ENCODE results near the gene TBL1XR1.
A peak's percentile ranks its signal among the peaks of the same experiment; 100 is the strongest.

The TBL1XR1 gene

DNA sequence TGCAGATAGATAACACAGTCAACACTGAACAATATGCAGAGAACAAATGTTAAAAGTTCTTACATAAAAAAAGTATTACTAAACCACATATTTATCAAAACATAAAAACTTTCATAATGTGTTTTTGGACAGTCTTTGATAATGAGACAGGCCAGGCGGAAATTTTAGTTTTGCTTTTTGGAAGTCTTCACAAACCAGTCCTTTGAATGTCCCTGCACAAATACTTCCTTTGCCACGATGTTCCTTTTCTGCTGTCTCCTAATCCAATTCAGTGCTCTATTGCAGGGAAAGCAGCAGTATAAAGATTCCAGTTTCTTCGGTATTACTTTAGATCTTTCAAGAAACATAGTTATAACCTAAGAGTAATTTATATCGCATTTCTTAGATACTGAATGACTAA, 135.9 kb downstream of the TBL1XR1 start:
- no peak for DNase-seq (ENCODE audit: low spot score)

DNA sequence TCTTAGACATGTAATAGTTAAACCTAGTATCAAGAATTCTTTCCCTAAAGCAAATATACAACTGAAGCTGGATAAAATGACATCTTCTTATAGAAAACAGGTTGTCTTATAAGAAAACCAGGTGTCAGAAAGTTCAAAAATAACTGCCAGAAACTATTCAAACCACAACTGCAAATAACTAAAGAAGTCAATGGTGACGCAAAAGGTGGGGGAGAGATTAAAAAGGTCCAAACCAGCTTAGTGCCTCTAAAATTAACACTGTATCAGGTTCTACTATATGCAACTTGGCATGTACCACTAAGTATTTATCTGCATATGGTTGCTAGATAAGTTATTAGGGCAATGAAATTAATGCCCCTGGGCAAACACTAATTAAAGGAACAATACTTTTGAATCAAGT, 136.8 kb downstream of the TBL1XR1 start:
- no peak for DNase-seq (ENCODE audit: low spot score)

DNA sequence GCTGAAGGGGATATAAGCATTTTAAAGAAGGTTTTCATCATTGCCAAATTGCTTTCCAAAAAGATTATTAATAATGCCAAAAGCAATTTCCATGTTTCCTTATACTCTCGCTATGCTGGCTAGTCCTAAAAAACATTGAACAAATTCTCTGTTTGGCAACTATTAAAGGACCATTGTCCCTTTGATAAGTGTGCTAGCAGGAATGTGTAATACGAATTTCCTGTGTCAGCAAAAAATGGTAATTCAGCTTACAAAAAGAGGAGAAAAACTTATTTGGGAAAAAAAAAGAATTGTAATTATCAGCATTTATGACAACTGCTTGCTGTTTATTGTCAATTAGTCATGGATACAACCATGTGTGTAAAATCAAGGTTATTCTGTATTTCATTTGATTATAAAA, 138.6 kb downstream of the TBL1XR1 start:
- DNase-seq (ENCODE audit: low spot score), result no peak

DNA sequence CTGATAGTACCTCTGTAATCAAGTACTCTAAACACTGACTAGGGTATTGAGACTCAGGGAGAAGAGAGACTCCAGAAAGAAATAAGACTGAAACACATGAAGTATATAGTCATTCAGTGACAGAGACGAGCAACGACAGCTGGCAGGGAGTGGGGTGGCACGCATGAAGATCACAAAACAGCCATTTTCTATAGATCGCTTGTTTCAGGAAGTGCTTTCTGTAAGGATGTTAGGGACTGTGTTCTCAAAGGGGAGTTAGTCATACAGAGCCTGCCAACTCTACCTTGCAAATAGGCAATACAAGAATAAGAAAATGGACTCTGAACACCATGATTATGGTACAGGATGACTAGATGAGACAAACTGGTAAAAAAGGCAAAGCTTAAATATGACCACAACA, 139.5 kb downstream of the TBL1XR1 start:
- no peak for DNase-seq (ENCODE audit: low spot score)

DNA sequence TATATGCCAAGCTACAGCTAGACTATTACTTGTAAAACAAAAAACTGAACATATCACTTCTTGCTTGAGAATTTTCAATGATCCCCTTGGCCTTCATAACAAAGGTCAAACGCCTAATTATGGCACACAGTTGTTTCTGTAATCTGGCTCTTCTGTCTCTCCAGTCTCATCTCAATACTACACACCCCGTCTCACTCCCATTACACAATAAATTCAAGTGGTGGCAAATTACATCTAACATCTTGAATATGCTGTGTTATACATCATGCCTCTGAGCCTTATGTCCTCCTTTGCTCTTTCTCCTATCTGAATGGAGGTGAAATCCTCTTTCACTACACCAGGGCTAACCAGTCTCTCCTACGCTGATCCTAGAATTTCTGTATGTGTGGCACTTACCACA, 140.4 kb downstream of the TBL1XR1 start:
- no peak for DNase-seq (ENCODE audit: low spot score)

DNA sequence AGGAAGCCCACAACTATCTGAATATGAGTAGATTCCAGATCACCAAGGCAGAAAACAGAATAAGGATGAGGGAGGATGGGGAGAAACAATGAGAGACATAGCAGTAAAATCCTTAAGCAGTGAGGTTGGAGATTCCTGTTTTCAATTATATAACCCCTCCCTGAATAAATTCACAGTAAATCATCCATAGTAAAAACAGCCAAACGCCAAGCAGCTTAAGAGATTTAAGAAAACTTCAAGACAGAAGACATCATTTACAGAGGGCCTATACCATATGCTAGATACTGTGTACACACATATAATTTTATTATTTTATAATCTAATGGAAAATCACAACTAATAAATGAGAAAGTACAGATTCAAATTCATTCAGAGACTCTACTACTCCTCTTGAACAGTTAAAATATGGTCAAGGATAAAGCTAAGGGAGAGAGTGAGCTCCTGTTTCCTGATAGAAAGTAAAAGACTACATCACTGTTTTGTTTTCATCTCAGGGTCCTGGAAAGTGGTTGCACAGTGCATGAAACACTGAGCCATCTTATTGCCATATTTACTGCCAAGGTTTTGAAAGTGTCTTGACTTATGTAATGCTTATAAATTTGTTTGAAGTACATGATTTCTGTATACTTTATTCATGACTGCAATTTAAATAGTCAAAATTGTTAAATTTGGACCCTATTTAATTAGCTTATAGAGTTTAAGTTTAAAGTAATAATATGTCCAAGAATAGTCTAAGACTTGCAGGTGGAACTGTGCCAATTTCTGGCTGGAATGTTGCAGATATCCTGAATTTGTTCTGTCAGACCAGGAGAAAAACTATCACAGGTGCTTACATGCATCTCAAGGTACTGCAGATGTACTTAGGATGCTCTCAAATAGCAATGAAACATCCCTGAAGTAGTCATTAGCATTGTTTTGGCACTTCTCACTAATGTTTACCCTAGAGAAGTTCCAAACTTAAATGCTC, 141.4 kb downstream of the TBL1XR1 start:
- no peak for DNase-seq (ENCODE audit: low spot score)

DNA sequence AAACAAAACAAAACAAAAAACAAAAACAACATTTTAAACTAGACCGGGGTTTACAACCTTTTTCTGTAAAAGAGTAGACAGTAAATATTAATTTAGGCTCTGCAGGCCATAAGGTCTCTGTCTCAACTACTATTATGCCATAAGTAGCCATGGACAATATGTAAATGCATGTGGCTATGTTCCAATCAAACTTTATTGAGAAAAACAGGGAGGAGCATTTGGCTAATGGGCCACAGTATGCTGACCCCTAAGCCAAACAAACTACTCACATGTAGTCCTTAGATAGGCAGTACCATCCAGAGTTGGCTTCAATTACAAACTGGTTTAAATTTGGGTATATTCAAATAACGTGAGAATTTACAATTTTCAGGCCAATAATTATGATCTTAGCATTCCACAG, 144.2 kb downstream of the TBL1XR1 start:
- DNase-seq (ENCODE audit: low spot score), result no peak

DNA sequence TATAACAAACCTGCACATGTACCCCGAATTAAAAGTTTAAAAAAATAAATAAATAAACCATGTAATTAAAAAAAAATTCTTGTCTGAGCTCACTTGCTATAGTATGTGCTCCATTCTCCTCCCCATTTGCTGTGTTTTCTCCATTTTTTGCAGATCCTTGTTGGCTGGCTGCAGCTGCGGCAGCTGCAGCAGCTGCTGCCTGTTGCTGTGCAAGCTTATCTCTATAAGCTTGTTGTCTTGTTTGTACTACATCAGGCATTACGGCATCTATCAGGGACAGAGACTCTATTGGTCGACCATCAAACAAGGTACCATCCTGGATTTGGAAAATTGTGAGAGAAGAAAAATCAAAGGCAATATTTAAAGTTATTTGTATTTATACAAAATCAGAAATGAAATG, 145.9 kb downstream of the TBL1XR1 start:
- DNase-seq (ENCODE audit: low spot score), result no peak

DNA sequence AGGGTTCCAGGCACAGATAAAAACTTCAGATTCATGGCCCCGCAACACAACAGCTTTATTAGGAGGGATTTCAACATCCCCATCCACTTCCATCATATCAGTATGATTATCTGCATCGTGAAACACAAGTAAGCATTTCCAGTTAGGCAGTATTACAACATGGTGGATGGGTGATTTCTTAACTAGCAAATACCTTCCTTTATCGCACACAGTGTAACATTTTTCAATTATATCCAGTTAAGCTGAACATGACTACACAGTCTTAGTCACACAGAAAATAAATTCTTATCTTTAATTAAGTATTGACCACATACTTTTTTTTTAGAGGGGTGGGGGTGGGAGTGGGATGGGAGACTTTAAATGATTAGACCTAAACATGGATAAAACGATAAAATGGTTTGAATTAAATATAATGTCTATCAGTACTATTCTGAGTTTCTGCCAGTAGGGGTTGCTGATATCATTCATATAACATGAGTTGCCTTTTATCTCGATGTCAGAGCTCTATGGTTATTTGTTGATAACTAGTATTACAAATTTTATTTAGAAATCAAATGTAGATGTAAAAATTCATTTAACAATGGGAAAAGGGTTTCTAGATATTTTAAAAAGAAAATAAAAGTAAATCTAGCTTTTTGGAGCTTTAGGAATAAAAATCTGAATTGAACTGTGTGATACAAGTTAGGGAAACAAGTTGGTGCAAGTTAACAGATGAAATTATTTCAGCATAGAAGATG, 146.6 kb downstream of the TBL1XR1 start:
- no peak for DNase-seq (ENCODE audit: low spot score)

DNA sequence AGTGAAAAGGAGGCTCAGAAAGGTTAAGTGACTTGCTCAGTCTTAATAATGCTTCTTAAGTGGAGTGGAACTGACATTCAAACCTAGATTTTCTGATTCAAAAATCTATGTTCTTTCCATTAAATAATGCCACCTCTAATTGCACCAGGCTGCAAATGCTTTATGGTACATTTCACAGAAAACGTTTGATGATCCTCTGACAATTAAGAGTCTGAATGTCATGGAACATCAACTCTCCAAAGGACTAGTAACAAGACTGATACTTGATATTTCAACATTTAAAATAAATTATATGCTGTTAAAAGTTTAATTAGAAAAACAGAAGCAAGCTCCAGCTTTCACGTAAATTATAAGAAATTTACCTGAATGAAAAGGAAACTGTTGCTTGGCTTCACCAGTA, 151.5 kb downstream of the TBL1XR1 start:
- no peak for DNase-seq (ENCODE audit: low spot score)

DNA sequence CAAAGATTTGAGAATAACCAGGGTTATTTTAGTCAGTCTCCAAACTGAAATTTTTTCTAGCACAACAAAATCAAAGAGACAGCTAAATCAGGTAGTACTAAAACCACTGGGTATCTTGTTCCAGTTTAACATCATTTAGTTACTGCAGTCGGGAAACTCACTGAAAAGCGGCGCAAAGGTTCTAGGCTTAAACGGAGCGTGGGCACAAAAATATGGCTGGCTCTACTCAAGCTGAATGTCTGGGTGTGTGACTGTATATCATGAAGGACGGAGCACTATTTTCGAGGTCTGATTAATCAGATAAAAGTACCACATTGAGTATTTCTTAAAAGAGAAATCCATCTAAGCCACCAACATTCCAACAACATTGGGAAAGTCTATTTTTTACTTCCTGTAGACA, 152.1 kb downstream of the TBL1XR1 start:
- no peak for DNase-seq (ENCODE audit: low spot score)

DNA sequence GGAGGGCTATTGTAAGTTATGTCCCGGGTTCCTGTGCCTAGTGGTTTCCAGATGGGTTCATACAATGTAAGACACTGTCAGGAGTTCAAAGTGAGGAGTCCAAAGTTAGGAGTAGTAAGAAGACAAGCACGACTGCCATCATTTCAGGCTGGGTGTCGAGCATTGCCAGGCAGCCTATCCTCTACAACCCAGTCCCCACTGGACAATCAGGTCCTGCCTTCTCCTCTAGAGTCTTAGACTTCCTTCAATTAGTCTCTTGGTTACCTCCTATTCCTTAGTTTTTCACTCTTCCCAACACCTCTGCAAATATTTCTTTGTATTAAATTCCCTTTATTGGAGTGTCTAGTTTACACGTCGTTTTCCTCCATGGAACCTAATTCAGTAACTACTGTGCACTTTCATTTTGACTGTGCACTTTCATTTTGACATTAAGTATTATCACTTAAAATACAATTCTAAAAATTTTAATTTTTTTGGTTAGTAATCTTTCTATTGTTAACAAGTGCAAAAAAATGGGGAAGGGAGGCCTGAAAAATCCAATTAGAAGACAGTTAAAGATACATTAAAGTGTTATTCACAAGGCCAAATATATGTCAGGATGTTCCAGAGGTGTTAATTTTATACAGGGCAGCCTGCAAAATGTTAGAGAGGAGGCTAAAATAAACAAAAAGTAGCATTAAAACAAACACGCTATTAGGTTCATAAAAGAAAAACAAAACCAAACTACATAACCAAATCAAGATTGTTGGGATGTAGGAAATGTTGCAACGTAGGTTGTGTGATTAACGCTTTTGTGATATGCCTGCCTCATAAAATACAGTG, 155.3 kb downstream of the TBL1XR1 start:
- DNase-seq (ENCODE audit: low spot score), result no peak

DNA sequence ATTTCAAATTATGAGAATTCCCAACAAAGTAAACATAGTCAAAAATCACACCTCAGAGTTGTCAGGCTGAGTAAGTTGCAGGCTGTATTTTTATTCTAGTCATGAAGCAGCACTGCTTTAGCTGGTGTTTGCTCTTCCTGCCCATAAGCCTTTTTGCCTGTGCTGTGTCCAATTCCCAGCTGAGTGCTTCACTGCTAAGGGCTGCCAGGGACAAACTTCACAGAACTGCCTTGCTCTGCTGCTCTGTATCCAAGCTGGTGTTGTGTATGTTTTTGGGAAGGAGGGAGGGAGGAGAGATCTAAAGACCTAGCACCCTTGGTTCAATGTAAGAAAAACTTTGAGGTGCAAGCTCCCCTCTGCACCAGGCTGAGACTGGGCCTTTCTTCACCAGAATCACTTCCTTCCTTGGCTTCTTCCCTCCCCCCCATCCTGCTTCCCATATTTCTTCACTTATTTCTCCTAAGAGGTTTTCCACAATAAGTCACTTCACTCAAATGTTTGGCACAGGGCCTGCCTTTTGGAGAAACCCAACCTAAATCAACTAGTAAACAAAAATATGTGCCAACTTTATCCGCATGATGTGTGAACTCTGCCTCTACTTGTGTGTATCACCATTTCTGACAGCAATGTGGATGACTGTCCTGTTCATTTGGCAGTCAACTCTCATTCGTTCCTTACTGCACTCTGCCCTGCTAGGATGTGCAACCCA, 156.1 kb downstream of the TBL1XR1 start:
- DNase-seq (ENCODE audit: low spot score), result no peak

DNA sequence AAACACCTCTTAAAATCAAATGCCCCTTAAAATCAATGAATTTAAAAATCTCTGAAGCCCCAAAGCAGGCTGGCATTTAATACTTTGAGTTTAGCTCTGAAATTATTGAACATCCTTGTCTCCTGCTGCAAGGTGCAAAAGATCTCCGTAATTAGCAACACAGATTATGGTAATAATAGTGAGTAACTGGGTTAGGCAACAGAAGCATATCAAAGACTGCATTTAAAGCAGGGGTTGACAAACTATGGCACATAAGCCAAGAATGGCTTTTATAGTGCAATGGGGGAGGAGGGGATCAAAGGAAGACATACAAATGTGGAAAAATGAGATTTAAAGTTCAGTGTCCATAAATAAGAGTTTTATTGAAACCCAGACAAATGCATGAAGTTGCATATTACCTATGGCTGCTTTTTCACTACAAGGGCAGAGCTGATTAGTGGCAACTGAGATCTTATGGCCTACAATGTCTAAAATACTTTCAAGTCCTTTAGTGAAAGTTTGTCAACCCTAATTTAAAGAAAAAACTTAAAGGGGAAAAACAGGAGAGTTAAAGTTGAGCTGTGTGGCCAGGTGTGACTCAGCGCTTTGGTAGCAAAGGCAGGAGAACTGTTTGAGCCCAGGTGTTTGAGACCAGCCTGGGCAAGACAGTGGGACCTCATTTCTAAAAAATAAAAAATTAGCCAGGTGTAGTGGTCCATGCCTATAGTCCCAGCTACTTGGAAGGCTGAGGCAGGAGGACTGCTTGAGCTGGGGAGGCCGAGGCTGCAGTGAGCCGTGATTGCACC, 157.6 kb downstream of the TBL1XR1 start:
- DNase-seq (ENCODE audit: low spot score), result no peak

DNA sequence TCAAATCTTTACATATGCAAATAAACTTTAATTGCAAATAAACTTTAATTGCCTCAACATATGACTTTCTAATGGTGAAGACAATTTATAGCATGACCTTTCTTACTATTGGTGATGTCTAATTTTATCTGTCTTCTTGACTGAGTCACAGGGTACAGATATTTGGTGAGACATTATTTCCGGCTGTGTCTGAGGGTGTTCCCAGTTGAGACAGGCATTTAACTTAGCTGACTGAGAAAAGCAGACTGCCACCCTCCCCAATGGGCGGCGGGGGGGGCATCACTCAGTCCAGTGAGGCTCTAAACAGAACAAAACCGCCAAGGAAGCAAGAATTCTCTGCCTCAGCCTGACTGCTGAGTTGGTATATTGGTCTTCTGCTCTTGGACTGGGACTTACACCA, 160.0 kb downstream of the TBL1XR1 start:
- peak; percentile 5 for DNase-seq (ENCODE audit: low spot score)

DNA sequence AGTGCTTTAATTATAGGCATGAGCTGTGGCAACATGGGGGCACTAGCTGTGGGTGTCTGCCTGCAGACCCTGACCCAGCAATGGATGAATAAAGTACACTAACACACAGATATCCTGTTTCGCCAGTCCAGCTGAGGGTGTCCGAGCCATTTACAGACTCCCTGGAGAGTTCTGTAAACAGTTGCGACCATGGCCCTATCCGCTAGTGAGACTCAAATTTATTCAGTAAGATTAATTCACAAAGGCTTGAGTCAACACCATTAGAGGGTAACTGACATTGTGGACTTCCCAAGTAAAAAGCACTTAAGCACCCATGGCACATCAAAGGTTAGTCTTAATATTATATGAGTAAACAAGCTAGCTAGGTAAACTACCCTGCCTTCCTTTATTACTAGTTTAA, 161.6 kb downstream of the TBL1XR1 start:
- DNase-seq (ENCODE audit: low spot score), result no peak

DNA sequence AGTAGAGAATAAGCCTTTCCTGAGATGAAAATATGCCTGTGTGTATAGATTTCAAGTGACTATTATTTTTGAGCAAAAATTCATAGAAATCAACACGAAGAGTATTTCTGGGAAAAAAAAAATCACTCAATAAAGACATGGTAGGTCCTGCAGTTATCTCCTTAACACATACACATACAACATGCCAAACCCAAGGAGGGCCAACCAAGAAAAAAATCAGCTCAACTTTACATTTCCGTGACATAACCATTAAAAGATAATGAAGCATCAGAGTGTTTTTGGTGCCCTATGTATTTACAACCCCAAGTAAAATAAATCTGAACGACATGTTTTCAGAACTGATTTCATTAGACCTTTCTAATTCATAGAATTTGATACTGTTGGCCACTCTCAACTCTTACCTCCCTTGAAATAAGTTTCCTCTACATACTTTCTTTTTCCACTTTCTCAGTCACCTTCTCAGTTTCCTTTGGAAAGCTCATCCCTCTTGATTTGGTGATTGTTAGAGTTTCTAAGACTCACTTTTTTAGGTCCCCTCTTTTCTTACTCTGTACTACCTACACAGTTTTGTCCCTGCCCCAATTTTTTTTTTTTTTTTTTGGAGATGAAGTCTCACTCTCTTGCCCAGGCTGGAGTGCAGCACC, 162.3 kb downstream of the TBL1XR1 start:
- DNase-seq (ENCODE audit: low spot score), result no peak

DNA sequence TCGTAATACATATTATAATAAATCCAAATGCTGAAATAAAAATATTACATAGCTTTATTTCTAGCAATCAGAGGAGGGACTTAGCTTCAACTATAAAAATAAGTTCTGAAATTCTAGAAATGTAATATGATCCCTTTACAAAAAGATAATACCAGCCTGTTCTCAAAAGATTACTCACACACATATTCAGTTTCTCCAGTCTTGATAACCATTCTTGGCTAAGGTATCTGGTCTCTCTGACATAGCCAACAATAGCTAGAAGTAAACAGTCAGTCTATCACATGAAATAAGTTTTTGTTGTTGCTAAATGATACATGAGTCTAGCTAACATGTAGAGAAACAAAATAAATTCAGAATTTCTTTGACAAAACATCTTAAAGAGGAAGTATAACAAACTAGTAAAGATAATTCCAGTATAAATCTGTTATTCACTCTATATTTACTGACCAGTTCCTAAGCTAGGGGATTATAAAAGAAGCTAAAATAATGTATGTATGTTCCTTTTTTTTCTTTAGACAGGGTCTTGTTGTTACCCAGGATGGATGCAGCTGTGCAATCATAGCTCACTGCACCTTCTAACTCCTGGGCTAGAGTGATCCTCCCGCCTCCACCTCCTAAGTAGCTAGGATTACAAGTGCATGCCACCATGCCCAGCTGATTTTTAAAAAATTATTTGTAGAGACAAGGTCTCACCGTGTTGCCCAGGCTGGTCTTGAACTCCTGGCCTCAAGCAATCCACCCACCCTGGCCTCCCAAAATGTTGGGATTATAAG, 170.6 kb downstream of the TBL1XR1 start:
- no peak for DNase-seq (ENCODE audit: low spot score)

DNA sequence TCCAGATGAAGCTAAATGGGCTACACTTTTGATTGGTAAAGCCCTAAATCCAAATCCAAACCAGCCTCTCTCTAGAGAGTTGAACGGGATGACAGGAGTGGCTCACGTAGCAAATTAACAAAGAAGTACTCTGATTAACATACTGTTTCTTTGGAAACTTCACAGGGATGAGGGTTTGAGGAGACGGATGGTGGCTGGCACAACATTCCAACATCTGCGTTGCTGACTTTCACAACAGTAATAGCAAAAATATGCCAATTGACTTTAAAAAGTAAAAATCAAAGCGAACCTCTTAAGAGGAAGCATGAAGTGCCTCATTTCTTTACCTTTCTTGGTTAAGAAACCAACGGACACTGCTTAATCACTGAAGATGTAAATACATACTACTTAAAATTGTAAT, 181.4 kb downstream of the TBL1XR1 start:
- DNase-seq (ENCODE audit: low spot score), result no peak

Measured in hepatic stellate cell (primary cell).